H1 (cell line): ENCODE results near the gene SBF2.

Experiments used
- EP300 ChIP-seq, 2 experiments: IDR thresholded peaks; 1 replicate in 1 of 2; 2 replicates in 1 of 2; pipeline ENCODE4 v1.6.1; 2011 to 2012; ENCODE audit warnings: low read depth in 2 of 2, low read length in 2 of 2, mild to moderate bottlenecking in 2 of 2, borderline replicate concordance in 1 of 2, inconsistent platforms in 1 of 2, moderate library complexity in 1 of 2
- EZH2 ChIP-seq: fragments of 200-600 bp; sonication (generic); IDR thresholded peaks from 2 replicates; pipeline ENCODE4 v1.7.1; 2012; ENCODE audit warnings: low read depth, mild to moderate bottlenecking, moderate library complexity, low read length, inconsistent platforms; ENCODE audit not compliant: severe bottlenecking
- JUND ChIP-seq: IDR thresholded peaks from 2 replicates; pipeline ENCODE4 v1.6.1; 2011; ENCODE audit warnings: mild to moderate bottlenecking, improper control_type of control experiment, low read length
- KDM4A ChIP-seq: IDR thresholded peaks from one replicate; pipeline ENCODE4 v1.7.1; 2012; ENCODE audit warnings: low read depth, mild to moderate bottlenecking, moderate library complexity, low read length, inconsistent platforms; ENCODE audit not compliant: severe bottlenecking
- TAF1 ChIP-seq: IDR thresholded peaks from 2 replicates; pipeline ENCODE4 v1.6.1; 2011; ENCODE audit warnings: mild to moderate bottlenecking, low read depth, low read length
- TF ChIP-seq, protein P1 (sequence below), 3 experiments: IDR thresholded peaks; 1 replicate in 2 of 3; 2 replicates in 1 of 3; pipeline versions ENCODE4 v1.5.1 to v1.6.1; 2011; ENCODE audit warnings: low read length in 3 of 3, mild to moderate bottlenecking in 3 of 3, inconsistent platforms in 2 of 3, low read depth in 1 of 3, moderate library complexity in 1 of 3; ENCODE audit not compliant: insufficient read depth in 1 of 3; ENCODE audit errors: control extremely low read depth in 1 of 3

DNA sequence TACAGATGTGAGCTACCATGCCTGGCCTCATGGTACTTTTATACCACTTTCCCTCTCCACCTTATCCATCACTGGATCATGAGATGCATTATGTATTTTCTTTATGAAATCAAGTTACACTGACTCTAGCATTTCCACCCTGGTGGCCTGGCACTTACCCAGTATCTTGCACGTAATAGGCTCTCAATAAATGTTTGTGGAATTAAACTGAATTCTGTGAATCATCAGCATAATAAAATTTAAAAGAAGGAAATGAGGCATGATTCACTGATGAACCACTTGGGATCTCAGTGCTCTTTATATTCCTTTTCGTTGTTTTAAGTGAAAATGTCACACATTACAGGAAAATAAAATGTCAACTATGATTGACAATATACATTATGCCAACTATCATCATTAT, 35.9 kb upstream of the SBF2 start:
- TF ChIP-seq JUND (no peak), KDM4A (no peak), EP300 (IDR thresholded peaks at IDR 0.05; ENCODE audit: borderline replicate concordance in 1 of 2, low read depth in 2 of 2, low read length in 2 of 2) (no peak), EZH2 (no peak), TAF1 (no peak)
- TF ChIP-seq, protein P1, sequence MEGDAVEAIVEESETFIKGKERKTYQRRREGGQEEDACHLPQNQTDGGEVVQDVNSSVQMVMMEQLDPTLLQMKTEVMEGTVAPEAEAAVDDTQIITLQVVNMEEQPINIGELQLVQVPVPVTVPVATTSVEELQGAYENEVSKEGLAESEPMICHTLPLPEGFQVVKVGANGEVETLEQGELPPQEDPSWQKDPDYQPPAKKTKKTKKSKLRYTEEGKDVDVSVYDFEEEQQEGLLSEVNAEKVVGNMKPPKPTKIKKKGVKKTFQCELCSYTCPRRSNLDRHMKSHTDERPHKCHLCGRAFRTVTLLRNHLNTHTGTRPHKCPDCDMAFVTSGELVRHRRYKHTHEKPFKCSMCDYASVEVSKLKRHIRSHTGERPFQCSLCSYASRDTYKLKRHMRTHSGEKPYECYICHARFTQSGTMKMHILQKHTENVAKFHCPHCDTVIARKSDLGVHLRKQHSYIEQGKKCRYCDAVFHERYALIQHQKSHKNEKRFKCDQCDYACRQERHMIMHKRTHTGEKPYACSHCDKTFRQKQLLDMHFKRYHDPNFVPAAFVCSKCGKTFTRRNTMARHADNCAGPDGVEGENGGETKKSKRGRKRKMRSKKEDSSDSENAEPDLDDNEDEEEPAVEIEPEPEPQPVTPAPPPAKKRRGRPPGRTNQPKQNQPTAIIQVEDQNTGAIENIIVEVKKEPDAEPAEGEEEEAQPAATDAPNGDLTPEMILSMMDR (IDR thresholded peaks at IDR 0.05; ENCODE audit: control extremely low read depth in 1 of 3, insufficient read depth in 1 of 3, low read depth in 1 of 3, low read length in 3 of 3) = no peak
